HFFc6 (cell line): ENCODE data around the gene GRIP1. TPM values are rescaled to one million over a fixed set of nuclear protein-coding genes. Genes with fewer than 3 reads are reported as not detected.

Source experiments
- DNase-seq: peaks from one replicate; pipeline ENCODE4 v3.0.0-alpha.2; 2018
- H3K27ac Mint-ChIP-seq: 2 replicates; pipeline ENCODE4 v1.8.0; 2020; ENCODE audit warnings: mild to moderate bottlenecking, mixed read lengths
- H3K27me3 Mint-ChIP-seq: 2 replicates; pipeline ENCODE4 v1.8.0; 2021; ENCODE audit warnings: mild to moderate bottlenecking, moderate library complexity, mixed read lengths; ENCODE audit not compliant: insufficient read depth
- H3K36me3 Mint-ChIP-seq: 2 replicates; pipeline ENCODE4 v1.8.0; 2021; ENCODE audit warnings: low read depth, mixed read lengths
- H3K4me1 Mint-ChIP-seq: 2 replicates; pipeline ENCODE4 v1.8.0; 2020; ENCODE audit warnings: low read depth, mixed read lengths
- H3K4me3 Mint-ChIP-seq: 2 replicates; pipeline ENCODE4 v1.8.0; 2020; ENCODE audit warnings: mild to moderate bottlenecking, moderate library complexity, mixed read lengths
- H3K9me3 Mint-ChIP-seq: 2 replicates; pipeline ENCODE4 v1.8.0; 2020; ENCODE audit warnings: mild to moderate bottlenecking, mixed read lengths
- total RNA-seq, 6 experiments: library from RNA; stranded (reverse); fragmentation: NEBNext Ultra II Directional; extraction: Animal tissue kit (Norgen Biotek cat#: 25700); gene quantifications; 2 replicates in 1 of 6; 3 replicates in 5 of 6; pipeline ENCODE4 v1.2.3, GENCODE V29; 2021
- TF ChIP-seq, protein P1 (sequence below): fragments of 200-600 bp; sonication (generic); IDR thresholded peaks from 2 replicates; pipeline ENCODE4 v1.5.0; 2021; ENCODE audit warnings: antibody characterized with exemption, mild to moderate bottlenecking

Gene GRIP1
- total RNA-seq, 6 experiments from 2014 or later: 0.31 to 0.60 TPM; not detected in 4

GRCh38 chr12:66539431-66539830 is 139.4 kb downstream of the GRIP1 start:
- TF ChIP-seq, protein P1, sequence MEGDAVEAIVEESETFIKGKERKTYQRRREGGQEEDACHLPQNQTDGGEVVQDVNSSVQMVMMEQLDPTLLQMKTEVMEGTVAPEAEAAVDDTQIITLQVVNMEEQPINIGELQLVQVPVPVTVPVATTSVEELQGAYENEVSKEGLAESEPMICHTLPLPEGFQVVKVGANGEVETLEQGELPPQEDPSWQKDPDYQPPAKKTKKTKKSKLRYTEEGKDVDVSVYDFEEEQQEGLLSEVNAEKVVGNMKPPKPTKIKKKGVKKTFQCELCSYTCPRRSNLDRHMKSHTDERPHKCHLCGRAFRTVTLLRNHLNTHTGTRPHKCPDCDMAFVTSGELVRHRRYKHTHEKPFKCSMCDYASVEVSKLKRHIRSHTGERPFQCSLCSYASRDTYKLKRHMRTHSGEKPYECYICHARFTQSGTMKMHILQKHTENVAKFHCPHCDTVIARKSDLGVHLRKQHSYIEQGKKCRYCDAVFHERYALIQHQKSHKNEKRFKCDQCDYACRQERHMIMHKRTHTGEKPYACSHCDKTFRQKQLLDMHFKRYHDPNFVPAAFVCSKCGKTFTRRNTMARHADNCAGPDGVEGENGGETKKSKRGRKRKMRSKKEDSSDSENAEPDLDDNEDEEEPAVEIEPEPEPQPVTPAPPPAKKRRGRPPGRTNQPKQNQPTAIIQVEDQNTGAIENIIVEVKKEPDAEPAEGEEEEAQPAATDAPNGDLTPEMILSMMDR: no peak
- Mint-ChIP-seq H3K4me1 (no peaks in the 10 kb centered on the region), H3K27ac (no peak overlapping the region)

DNA sequence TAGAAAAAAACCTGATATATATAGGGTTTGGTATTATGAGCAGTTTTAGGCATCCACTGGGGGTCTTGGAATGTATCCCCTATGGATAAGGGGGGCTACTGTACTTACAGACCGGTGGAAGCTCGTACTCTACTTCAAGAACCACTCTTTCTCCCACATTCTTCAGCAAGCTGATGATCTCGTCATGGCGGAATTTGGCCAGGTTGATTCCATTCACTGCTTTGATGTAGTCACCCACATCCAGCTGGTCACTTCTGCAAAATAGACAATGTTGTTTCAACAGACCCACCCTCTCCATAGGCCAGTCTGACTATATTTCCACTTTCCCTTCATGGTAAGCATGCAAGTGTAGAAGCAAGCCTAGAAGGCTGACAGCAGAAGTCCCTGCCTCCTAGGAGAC is 139.9 kb downstream of the GRIP1 start:
- Mint-ChIP-seq H3K27me3 (no peaks in the 10 kb centered on the region), H3K36me3 (no peaks in the 10 kb centered on the region), H3K27ac (no peak overlapping the region), H3K4me3 (no peak overlapping the region), H3K9me3 (no peaks in the 10 kb centered on the region), H3K4me1 (no peaks in the 10 kb centered on the region)
- TF ChIP-seq, protein P1: no peak
- DNase-seq: no peak

More at GRCh38 chr12:66539431-66539830, 139.4 kb downstream of the GRIP1 start:
- H3K9me3 Mint-ChIP-seq: no peaks in the 10 kb centered on the region
- DNase-seq: no peak
- H3K4me3 Mint-ChIP-seq: no peak overlapping the region
- H3K27me3 Mint-ChIP-seq: no peaks in the 10 kb centered on the region
- H3K36me3 Mint-ChIP-seq: no peaks in the 10 kb centered on the region

- Mint-ChIP-seq H3K9me3 (no peaks in the 10 kb centered on the region), H3K4me1 (no peaks in the 10 kb centered on the region), H3K36me3 (no peaks in the 10 kb centered on the region), H3K4me3 (no peak overlapping the region), H3K27me3 (no peaks in the 10 kb centered on the region), H3K27ac (no peak overlapping the region)
- DNase-seq: no peak
- TF ChIP-seq, protein P1: no peak
Measured at GRCh38 chr12:66537876-66538275, 141.0 kb downstream of the GRIP1 start.

- TF ChIP-seq, protein P1: no peak
- Mint-ChIP-seq H3K36me3 (no peaks in the 10 kb centered on the region), H3K27me3 (no peaks in the 10 kb centered on the region), H3K27ac (no peak overlapping the region), H3K4me3 (no peak overlapping the region), H3K9me3 (no peaks in the 10 kb centered on the region; the same call in 1 of the 2 replicates), H3K4me1 (no peaks in the 10 kb centered on the region)
- DNase-seq: no peak
Measured at GRCh38 chr12:66533767-66534166, 145.1 kb downstream of the GRIP1 start.

DNA sequence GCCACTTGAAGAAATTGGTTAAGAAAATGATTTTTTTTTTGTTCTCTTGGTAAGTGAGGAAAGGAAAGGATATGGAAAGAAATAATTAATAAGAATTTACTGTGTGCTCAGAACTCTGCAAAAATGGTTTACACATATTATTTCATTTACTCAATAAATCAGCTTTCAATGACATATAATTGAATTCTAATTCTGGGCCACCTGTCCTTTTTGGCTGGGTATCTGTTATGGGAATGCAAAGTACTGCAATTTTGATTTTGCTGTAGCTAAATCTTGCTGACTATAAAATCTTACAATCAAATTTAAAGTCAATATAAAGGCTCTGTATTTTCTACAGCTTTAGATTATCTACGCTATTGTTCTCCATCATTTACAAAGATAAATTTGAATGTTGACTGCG is 147.1 kb downstream of the GRIP1 start:
- H3K4me1 Mint-ChIP-seq: no peaks in the 10 kb centered on the region
- H3K27ac Mint-ChIP-seq: no peak overlapping the region
- no peak for DNase-seq
- no peaks in the 10 kb centered on the region; the same call in 1 of the 2 replicates for H3K9me3 Mint-ChIP-seq
- no peaks in the 10 kb centered on the region for H3K36me3 Mint-ChIP-seq
- H3K4me3 Mint-ChIP-seq: no peak overlapping the region
- no peaks in the 10 kb centered on the region for H3K27me3 Mint-ChIP-seq
- TF ChIP-seq, protein P1: no peak

GRCh38 chr12:66529934-66530333 is 148.9 kb downstream of the GRIP1 start:
- H3K9me3 Mint-ChIP-seq: no peaks in the 10 kb centered on the region; the same call in 1 of the 2 replicates
- TF ChIP-seq, protein P1: no peak
- H3K4me3 Mint-ChIP-seq: no peak overlapping the region
- H3K27ac Mint-ChIP-seq: no peak overlapping the region
- no peaks in the 10 kb centered on the region for H3K36me3 Mint-ChIP-seq
- H3K27me3 Mint-ChIP-seq: no peaks in the 10 kb centered on the region
- DNase-seq: no peak
- no peaks in the 10 kb centered on the region for H3K4me1 Mint-ChIP-seq
